Body of pancreas (tissue), 4 donors: ENCODE data around the gene EXD3. TPM values are rescaled to one million over a fixed set of nuclear protein-coding genes. Genes with fewer than 3 reads are reported as not detected.
A peak's percentile ranks its signal among the peaks of the same experiment; 100 is the strongest.
"Not testable (repeated sequence)": the region's sequence is repeated elsewhere in the genome, so short reads cannot be mapped to it uniquely, and the experiment has no call there.

ENCODE experiments used
- ATAC-seq: fragments of 150-250 bp; one replicate; pipeline ENCODE4 v1.9.1; 2016
- DNase-seq, 4 donors: peaks; one replicate each; pipeline ENCODE4 v3.0.0-alpha.2; 2019
- H3K27ac ChIP-seq, 4 donors: fragments of 200-600 bp; sonication (generic); 1 replicate in 3 of 4; 2 replicates in 1 of 4; pipeline versions ENCODE4 v1.5.1 to v1.6.1; 2016 to 2019; ENCODE audit warnings: mild to moderate bottlenecking in 1 of 4, mixed read lengths in 1 of 4, moderate library complexity in 1 of 4
- H3K27me3 ChIP-seq, 2 donors: fragments of 200-600 bp; sonication (generic); one replicate each; pipeline ENCODE4 v1.6.0; 2016; ENCODE audit warnings: mild to moderate bottlenecking in 1 of 2
- H3K36me3 ChIP-seq, 2 donors: fragments of 200-600 bp; sonication (generic); replicated peaks in 1 of 2; 2 replicates each; pipeline ENCODE4 v1.5.1; 2016; ENCODE audit warnings: low read depth in 2 of 2; ENCODE audit not compliant: insufficient read depth in 1 of 2
- H3K4me1 ChIP-seq: fragments of 200-600 bp; sonication (generic); one replicate; pipeline ENCODE4 v1.6.0; 2016
- H3K4me3 ChIP-seq, 2 donors: fragments of 200-600 bp; sonication (generic); 1 replicate in 1 of 2; 2 replicates in 1 of 2; pipeline ENCODE4 v1.5.1; 2016 to 2019
- H3K9me3 ChIP-seq, 3 donors: fragments of 200-600 bp; sonication (generic); 1 replicate in 2 of 3; 2 replicates in 1 of 3; pipeline ENCODE4 v1.5.1; 2016
- POLR2A ChIP-seq, 3 donors: fragments of 450-650 bp; IDR thresholded peaks; one replicate each; pipeline ENCODE4 v1.6.1; 2016; ENCODE audit warnings: antibody characterized with exemption in 3 of 3, mild to moderate bottlenecking in 2 of 3
- WGBS, 2 donors: methylation state at CpG; one replicate each; pipeline ENCODE4 v1.1.5; 2017; 5-methylcytosine and 5-hydroxymethylcytosine counted together
- intact Hi-C: fragments of 100-400 bp; cut with DNase I; formaldehyde crosslinking; loops from one replicate; pipeline ENCODE4 v1.15.1; 2023
- total RNA-seq, 2 donors: library from RNA; depleted of rRNA; stranded (reverse); fragments of >200 nt; gene quantifications; one replicate each; pipeline ENCODE4 v1.1.0, GENCODE V29; 2016
- TF ChIP-seq, protein P1 (sequence below), 7 experiments: fragments of 450-650 bp in 4 of 7; fragments of 200-600 bp in 3 of 7; sonication (generic) in 3 of 7; IDR thresholded peaks; one replicate each; pipeline ENCODE4 v1.5.1; 2016 to 2019; ENCODE audit warnings: antibody characterized with exemption in 7 of 7

The EXD3 gene, protein sequence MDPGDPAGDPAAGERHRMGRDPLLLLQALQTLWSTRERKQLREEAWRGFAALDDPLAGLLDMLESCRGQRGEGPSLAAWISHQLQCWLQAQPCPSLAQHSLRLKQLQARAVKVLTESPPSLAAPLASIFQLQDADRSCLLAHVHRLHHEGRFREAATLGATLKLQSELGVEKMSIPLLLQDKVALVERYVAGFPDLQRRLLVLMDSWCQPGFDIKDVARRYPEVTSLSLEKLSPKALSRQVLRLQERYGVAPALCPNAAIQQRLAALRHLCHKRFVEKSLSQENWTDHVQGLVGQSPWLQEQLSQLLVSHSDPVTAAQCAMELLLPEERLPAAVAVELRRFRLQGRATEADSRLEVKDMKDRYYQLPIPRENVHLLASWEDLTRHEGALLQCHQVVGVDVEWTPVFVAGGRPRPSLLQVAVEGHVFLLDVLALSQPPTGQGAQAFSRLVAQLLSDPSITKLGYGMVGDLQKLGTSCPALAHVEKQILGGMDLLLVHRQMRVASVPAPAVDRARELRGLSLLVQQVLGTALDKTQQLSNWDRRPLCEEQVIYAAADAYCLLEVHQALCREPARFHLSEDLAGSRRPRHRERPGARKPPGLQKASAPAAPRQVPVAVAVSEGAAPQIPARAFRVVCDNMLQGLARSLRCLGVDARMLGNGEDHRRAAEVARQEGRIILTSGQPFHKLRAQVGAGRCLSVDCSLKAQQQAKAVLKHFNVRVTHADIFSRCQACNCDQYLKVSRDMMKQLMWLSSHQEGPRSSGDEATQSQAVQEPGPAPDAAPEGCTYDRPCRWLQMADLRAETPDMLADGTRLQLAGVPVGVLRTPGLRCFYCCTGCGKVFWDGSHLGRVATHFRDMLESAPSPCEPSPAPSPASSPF
- 10 to 100 TPM; 23.3 to 34.9 TPM for total RNA-seq

DNA sequence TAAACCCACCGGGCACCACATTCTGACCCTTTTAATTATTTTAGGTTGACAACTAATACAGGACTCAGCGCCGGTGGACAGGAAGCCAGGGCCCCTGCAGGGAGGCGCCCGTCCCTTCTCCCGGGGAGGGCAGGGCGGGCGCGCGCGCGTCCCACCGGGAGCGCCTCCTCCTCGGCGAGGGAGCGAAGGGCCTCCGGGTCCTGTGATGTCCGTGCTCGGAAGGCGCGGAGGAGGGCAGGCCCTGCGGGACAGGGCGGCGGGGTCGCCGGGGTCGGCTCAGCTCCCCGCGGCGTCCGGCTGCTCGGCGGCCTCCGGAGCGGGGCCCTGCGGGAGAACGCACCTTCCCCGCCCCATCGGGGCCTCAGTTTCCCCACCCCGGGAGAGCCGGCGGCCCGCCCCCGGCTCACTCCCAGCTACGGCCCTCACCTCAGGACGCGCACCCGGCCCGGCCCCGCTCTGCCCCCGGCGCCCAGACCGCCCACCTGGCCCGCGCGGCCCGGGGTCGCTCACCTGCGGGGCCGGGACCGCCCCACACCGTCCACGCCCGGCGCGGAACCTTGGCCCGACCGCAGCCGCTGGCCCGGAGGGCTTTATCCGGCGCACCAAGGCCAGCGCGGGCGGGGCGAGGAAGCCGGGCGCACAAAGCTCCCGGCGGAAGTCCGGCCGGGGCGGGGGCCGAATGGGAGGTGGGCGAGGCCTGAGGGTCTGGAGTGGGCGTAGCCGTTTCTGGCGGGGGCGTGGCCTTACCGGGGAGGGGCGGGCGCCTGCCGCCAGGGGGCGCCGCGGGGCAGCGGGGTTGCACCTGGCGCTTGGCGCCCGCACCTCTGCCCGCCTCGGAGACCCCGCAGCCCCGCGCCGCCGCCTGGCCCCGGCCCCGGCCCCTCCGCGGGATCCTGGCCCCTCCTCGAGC, at the start of gene EXD3, which contains the start of gene NOXA1:
Gene EXD3 (minus strand): TSS at position 559 of the 910 bp plus-strand sequence. CDS start 27,805 bp downstream, outside the sequence.
Gene NOXA1 (plus strand): TSS at position 790 of the 910 bp plus-strand sequence. CDS start 137 bp downstream, outside the sequence.
- DNase-seq, result peak; percentile 93 to 97 (median 95)
- H3K27me3 ChIP-seq, result no peaks in the 10 kb centered on the region
- ATAC-seq, result peak; percentile 96
- intact Hi-C loops, result no loop called here
- no peaks in the 10 kb centered on the region for H3K9me3 ChIP-seq
- 0% methylated on average over 1 to 58 of the region's 113 CpGs for WGBS, 2 donors
- H3K27ac ChIP-seq, result peak within 1 kb of the TSS; percentile 76 to 93 (median 88)
- H3K36me3 ChIP-seq, result no peaks in the 10 kb centered on the region
- peak within 1 kb of the TSS; percentile 77 to 93 for H3K4me3 ChIP-seq
- no peak for TF ChIP-seq POLR2A (IDR thresholded peaks at IDR 0.05)
- TF ChIP-seq, protein P1, sequence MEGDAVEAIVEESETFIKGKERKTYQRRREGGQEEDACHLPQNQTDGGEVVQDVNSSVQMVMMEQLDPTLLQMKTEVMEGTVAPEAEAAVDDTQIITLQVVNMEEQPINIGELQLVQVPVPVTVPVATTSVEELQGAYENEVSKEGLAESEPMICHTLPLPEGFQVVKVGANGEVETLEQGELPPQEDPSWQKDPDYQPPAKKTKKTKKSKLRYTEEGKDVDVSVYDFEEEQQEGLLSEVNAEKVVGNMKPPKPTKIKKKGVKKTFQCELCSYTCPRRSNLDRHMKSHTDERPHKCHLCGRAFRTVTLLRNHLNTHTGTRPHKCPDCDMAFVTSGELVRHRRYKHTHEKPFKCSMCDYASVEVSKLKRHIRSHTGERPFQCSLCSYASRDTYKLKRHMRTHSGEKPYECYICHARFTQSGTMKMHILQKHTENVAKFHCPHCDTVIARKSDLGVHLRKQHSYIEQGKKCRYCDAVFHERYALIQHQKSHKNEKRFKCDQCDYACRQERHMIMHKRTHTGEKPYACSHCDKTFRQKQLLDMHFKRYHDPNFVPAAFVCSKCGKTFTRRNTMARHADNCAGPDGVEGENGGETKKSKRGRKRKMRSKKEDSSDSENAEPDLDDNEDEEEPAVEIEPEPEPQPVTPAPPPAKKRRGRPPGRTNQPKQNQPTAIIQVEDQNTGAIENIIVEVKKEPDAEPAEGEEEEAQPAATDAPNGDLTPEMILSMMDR (IDR thresholded peaks at IDR 0.05), result peak; percentile 62 to 99 (median 85)
- peaks cover 40% of the 10 kb centered on the region for H3K4me1 ChIP-seq

DNA sequence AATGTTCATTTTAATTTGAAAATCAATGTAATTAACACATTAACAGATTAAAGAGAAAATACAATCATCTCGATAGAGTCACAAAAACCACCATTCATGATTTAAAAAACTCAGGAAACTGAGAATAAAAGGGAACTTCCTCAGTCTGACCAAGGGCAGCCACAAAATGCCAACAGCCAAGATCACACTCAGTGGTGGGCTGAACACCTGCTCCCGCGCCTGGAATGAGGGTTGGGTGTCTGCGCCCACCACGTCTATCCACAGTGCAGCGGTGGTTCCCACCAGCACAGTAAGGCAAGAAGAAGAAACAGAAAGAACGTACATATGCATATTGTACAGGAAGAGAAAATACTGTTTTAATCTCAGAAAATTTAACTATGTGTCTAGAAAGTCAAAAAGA, 47.8 kb upstream of the EXD3 start:
- Histone ChIP-seq H3K27me3 (no peaks in the 10 kb centered on the region), H3K27ac (no peak overlapping the region), H3K36me3 (no peaks in the 10 kb centered on the region), H3K9me3 (peaks cover 0 to 3% (median 0%) of the 10 kb centered on the region in 3 donors), H3K4me3 (no peak overlapping the region), H3K4me1 (no peaks in the 10 kb centered on the region)
- no peak for DNase-seq
- 74 to 79% methylated on average over 7 of the region's 7 CpGs for WGBS, 2 donors
- intact Hi-C loops, result no loop called here
- no peak for TF ChIP-seq POLR2A (IDR thresholded peaks at IDR 0.05)
- TF ChIP-seq, protein P1 (IDR thresholded peaks at IDR 0.05), result no peak
- ATAC-seq, result no peak

DNA sequence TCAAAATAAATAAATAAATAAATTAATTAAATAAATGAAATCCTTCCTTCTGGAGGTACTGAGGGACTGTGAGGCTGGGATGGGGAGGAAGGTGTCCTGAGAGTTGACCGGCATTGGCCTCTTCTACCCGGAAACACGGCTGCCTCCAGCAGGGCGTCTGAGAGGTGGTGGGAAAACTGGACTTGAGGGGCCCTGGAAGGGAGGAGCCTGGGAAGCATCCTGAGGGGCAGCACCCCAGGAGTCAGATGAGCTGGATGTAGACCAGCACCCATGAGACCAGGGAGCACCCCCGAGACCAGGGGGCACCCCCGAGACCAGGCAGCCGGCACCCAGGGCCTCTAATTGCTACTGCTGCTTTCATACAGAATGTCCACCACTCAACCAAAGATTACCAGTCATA, 44.9 kb upstream of the EXD3 start:
- DNase-seq (no peak), ATAC-seq (no peak)
- no peaks in the 10 kb centered on the region for H3K4me1 ChIP-seq
- no peak overlapping the region for H3K27ac ChIP-seq
- TF ChIP-seq, protein P1 (IDR thresholded peaks at IDR 0.05), result no peak
- no peak for TF ChIP-seq POLR2A (IDR thresholded peaks at IDR 0.05)
- intact Hi-C loops, result no loop called here
- 94 to 96% methylated on average over 7 of the region's 7 CpGs for WGBS, 2 donors
- H3K4me3 ChIP-seq, result no peak overlapping the region
- no peaks in the 10 kb centered on the region for H3K9me3 ChIP-seq
- no peaks in the 10 kb centered on the region for H3K27me3 ChIP-seq
- no peaks in the 10 kb centered on the region for H3K36me3 ChIP-seq

DNA sequence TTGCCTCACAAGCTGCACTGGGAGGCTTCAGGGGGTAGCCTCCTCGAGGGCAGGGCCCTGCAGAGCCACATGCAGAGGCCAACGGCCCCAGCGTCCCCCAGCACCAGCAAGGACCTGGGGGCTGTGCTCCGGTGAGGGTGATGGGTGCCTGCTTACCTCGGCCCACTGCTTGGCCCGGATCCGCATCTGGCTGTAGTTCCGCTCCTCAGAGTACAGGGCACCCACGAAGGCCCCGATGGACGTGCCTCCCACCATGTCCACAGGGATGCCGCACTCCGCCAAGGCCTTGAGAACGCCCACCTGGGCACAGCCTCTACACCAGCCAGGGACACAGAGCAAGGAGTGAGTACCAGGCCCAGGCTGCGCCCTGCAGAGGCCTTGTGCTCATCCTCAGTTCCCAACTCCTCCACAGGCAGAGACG, 44.2 kb upstream of the EXD3 start:
- no peaks in the 10 kb centered on the region for H3K27me3 ChIP-seq
- intact Hi-C loops, result no loop called here
- no peak for TF ChIP-seq POLR2A (IDR thresholded peaks at IDR 0.05)
- TF ChIP-seq, protein P1 (IDR thresholded peaks at IDR 0.05), result no peak
- no peak for ATAC-seq
- H3K4me1 ChIP-seq, result no peaks in the 10 kb centered on the region
- H3K4me3 ChIP-seq, result no peak overlapping the region
- DNase-seq, result no peak
- 91 to 92% methylated on average over 12 to 16 of the region's 16 CpGs for WGBS, 2 donors
- H3K27ac ChIP-seq, result no peak overlapping the region
- no peaks in the 10 kb centered on the region for H3K36me3 ChIP-seq
- H3K9me3 ChIP-seq, result no peaks in the 10 kb centered on the region

DNA sequence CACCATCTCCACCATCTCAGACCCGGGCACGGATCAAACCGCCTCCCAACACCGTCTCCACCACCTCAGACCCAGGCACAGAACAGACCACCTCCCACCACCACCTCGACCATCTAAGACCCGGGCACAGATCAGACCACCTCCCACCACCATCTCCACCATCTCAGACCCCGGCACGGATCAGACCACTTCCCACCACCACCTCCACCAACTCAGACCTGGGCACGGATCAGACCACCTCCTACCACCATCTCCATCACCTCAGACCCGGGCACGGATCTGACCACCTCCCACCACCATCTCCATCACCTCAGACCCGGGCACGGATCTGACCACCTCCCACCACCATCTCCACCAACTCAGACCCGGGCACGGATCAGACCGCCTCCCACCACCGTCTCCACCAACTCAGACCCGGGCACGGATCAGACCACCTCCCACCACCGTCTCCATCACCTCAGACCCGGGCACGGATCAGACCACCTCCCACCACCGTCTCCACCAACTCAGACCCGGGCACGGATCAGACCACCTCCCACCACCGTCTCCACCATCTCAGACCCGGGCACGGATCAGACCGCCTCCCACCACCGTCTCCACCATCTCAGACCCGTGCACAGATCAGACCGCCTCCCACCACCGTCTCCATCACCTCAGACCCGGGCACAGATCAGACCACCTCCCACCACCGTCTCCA, 43.6 kb upstream of the EXD3 start:
- H3K27ac ChIP-seq, H3K4me1 ChIP-seq, H3K27me3 ChIP-seq, intact Hi-C loops, H3K36me3 ChIP-seq, ATAC-seq, H3K9me3 ChIP-seq, DNase-seq, H3K4me3 ChIP-seq: not testable (repeated sequence)
- WGBS, 2 donors, result 82 to 88% methylated on average over 35 of the region's 35 CpGs
